HepG2 (cell line): ENCODE results near the gene TSPAN2. TPM values are rescaled to one million over a fixed set of nuclear protein-coding genes. Genes with fewer than 3 reads are reported as not detected.

ENCODE experiments used
- ATAC-seq: fragments of 200-7000 bp; cut with Tn5 transposase; 3 replicates; pipeline ENCODE4 v1.9.1; 2020; ENCODE audit warnings: mild to moderate bottlenecking, moderate library complexity
- BruUV-seq: library from RNA; stranded (reverse); fragments of 400-500 nt; replicated peaks from 2 replicates; lab custom pipeline; 2021; lab: Mats Ljungman, UMichigan
- CTCF ChIA-PET: fragments of 300-600 bp; formaldehyde crosslinking; extraction: SDS; loops from one replicate; lab custom pipeline; 2021; ENCODE audit warnings: low total read pairs, inconsistent platforms, low intra/inter-chr PET ratio; lab: Yijun Ruan, JAX
- POLR2A ChIA-PET: fragments of 350-600 bp; sonication (Branson Sonifier 250); formaldehyde crosslinking; loops from one replicate; lab custom pipeline; 2020; ENCODE audit warnings: antibody characterized with exemption, inconsistent platforms; lab: Yijun Ruan, JAX
- DNase-seq: peaks from one replicate; pipeline ENCODE4 v3.0.0-alpha.2; 2015; ENCODE audit warnings: low spot score
- FAIRE-seq: peaks from 3 replicates; lab custom pipeline; 2011; peaks lifted over from hg19 to GRCh38; lab: Jason Lieb, UNC
- H2AFZ ChIP-seq: one replicate; pipeline ENCODE4 v1.6.1; 2011; ENCODE audit warnings: low read length, inconsistent platforms
- H3K27ac ChIP-seq: fragments of 300-600 bp; 3 replicates; pipeline ENCODE4 v1.8.0; 2011; ENCODE audit warnings: mixed run types, mild to moderate bottlenecking, mixed read lengths, low read length, inconsistent platforms; ENCODE audit not compliant: insufficient read depth; ENCODE audit errors: extremely low read length
- H3K27me3 ChIP-seq, 2 experiments: fragments of 200-600 bp in 1 of 2; 2 replicates in 1 of 2; 3 replicates in 1 of 2; pipeline versions ENCODE4 v1.6.0 to v1.8.0; 2011; ENCODE audit warnings: low read length in 2 of 2, mild to moderate bottlenecking in 2 of 2, moderate library complexity in 2 of 2, inconsistent platforms in 1 of 2; ENCODE audit not compliant: insufficient read depth in 2 of 2, control insufficient read depth in 1 of 2
- H3K36me3 ChIP-seq, 2 experiments: fragments of 200-600 bp in 1 of 2; replicated peaks in 1 of 2; 2 replicates in 1 of 2; 3 replicates in 1 of 2; pipeline versions ENCODE4 v1.5.1 to v1.8.0; 2011; ENCODE audit warnings: low read length in 2 of 2, inconsistent platforms in 1 of 2; ENCODE audit not compliant: insufficient read depth in 2 of 2, control insufficient read depth in 1 of 2
- H3K4me1 ChIP-seq: 2 replicates; pipeline ENCODE4 v1.5.1; 2012; ENCODE audit warnings: low read length, inconsistent platforms; ENCODE audit not compliant: insufficient read depth
- H3K4me2 ChIP-seq: 2 replicates; pipeline ENCODE4 v1.6.0; 2011; ENCODE audit warnings: low read depth, low read length, inconsistent platforms
- H3K4me3 ChIP-seq, 3 experiments: fragments of 200-600 bp in 1 of 3; sonication (generic), shearing (Covaris generic) in 1 of 3; replicated peaks in 1 of 3; 2 replicates each; pipeline ENCODE4 v1.5.1; 2011 to 2016; ENCODE audit warnings: low read length in 3 of 3, inconsistent platforms in 2 of 3, low read depth in 2 of 3, mild to moderate bottlenecking in 2 of 3, control low read depth in 1 of 3, mixed read lengths in 1 of 3; ENCODE audit not compliant: insufficient read depth in 1 of 3
- H3K79me2 ChIP-seq: one replicate; pipeline ENCODE4 v1.6.1; 2011; ENCODE audit warnings: low read length, inconsistent platforms; ENCODE audit not compliant: insufficient read depth
- H3K9ac ChIP-seq: 2 replicates; pipeline ENCODE4 v1.6.0; 2011; ENCODE audit warnings: mild to moderate bottlenecking, low read depth, low read length, inconsistent platforms; ENCODE audit not compliant: insufficient read depth
- H3K9me3 ChIP-seq: 2 replicates; pipeline ENCODE4 v1.5.1; 2012; ENCODE audit warnings: mild to moderate bottlenecking, low read length
- H4K20me1 ChIP-seq: 2 replicates; pipeline ENCODE4 v1.6.0; 2011; ENCODE audit warnings: inconsistent platforms, mild to moderate bottlenecking, low read length, moderate library complexity; ENCODE audit not compliant: insufficient read depth
- AGO1 ChIP-seq: fragments of 200-400 bp; formaldehyde crosslinking; IDR thresholded peaks from 2 replicates; pipeline ENCODE4 v1.6.1; 2017; ENCODE audit warnings: mild to moderate bottlenecking, low read depth, low read length, moderate library complexity; ENCODE audit not compliant: poor library complexity, severe bottlenecking
- ATF2 ChIP-seq: sonication (generic); formaldehyde crosslinking; IDR thresholded peaks from 2 replicates; pipeline ENCODE4 v1.4.0; 2020; ENCODE audit warnings: missing genetic modification reagents
- FOXM1 ChIP-seq: sonication (generic); formaldehyde crosslinking; IDR thresholded peaks from 2 replicates; pipeline ENCODE4 v1.5.0; 2020; ENCODE audit warnings: missing genetic modification reagents
- JARID2 ChIP-seq: sonication (generic); formaldehyde crosslinking; IDR thresholded peaks from 2 replicates; pipeline ENCODE4 v1.8.1; 2023; ENCODE audit warnings: missing genetic modification reagents, inconsistent platforms; ENCODE audit not compliant: insufficient replicate concordance
- KAT2B ChIP-seq: fragments of 150-350 bp; IDR thresholded peaks from 2 replicates; pipeline ENCODE4 v1.6.1; 2014; ENCODE audit warnings: low read depth, low read length, borderline replicate concordance
- MAFK ChIP-seq, 2 experiments: IDR thresholded peaks in 1 of 2; conservative IDR thresholded peaks in 1 of 2; 2 replicates each; pipeline ENCODE4 v1.6.1; 2011; ENCODE audit warnings: improper control_type of control experiment in 2 of 2, low read length in 2 of 2
- NCOR1 ChIP-seq: fragments of 200-600 bp; sonication (generic); IDR thresholded peaks from 2 replicates; pipeline ENCODE4 v1.7.0; 2017; ENCODE audit warnings: antibody characterized with exemption, low read length, borderline replicate concordance
- NFATC3 ChIP-seq: sonication (generic); formaldehyde crosslinking; IDR thresholded peaks from 2 replicates; pipeline ENCODE4 v1.5.1; 2020; ENCODE audit warnings: mild to moderate bottlenecking, missing genetic modification reagents
- NFE2L2 ChIP-seq: fragments of 150-350 bp; IDR thresholded peaks from 2 replicates; pipeline ENCODE4 v1.6.1; 2014; ENCODE audit warnings: low read length
- PAF1 ChIP-seq: IDR thresholded peaks from 2 replicates; pipeline ENCODE4 v1.6.1; 2016; ENCODE audit warnings: missing genetic modification reagents, missing compliant biosample characterization
- PAWR ChIP-seq: sonication (generic); formaldehyde crosslinking; IDR thresholded peaks from 2 replicates; pipeline ENCODE4 v1.4.0; 2020; ENCODE audit warnings: missing genetic modification reagents, mild to moderate bottlenecking, borderline replicate concordance
- PRDM15 ChIP-seq: sonication (generic); formaldehyde crosslinking; IDR thresholded peaks from 2 replicates; pipeline ENCODE4 v1.4.0; 2020; ENCODE audit warnings: missing genetic modification reagents
- SP1 ChIP-seq, 2 experiments: fragments of 450-650 bp in 1 of 2; sonication (generic) in 1 of 2; formaldehyde crosslinking in 1 of 2; IDR thresholded peaks; 2 replicates each; pipeline versions ENCODE4 v1.4.0 to v1.6.1; 2016 to 2020; ENCODE audit warnings: missing genetic modification reagents in 1 of 2
- ZNF800 ChIP-seq: sonication (generic); formaldehyde crosslinking; IDR thresholded peaks from 2 replicates; pipeline ENCODE4 v1.4.0; 2020; ENCODE audit warnings: missing genetic modification reagents
- WGBS: methylation state at CpG from one replicate; pipeline ENCODE4 v1.1.6; 2017; ENCODE audit warnings: low lambda C conversion rate; 5-methylcytosine and 5-hydroxymethylcytosine counted together
- in situ Hi-C: cut with HindIII; loops from 2 replicates; pipeline ENCODE4 v1.10.0; 2017; ENCODE audit warnings: low pct_unique_long_range_greater_than_20kb; ENCODE audit not compliant: extremely low pct_ligation_motif_present
- intact Hi-C: fragments of 100-400 bp; cut with micrococcal nuclease; formaldehyde crosslinking; loops from one replicate; pipeline ENCODE4 v1.10.0; 2022; ENCODE audit not compliant: unreplicated experiment
- polyA plus RNA-seq, 8 experiments: library from polyadenylated mRNA; depleted of rRNA in 3 of 8; stranded (reverse) in 7 of 8; unstranded in 1 of 8; fragments of >200 nt; fragmentation: Illumina TruSeq in 4 of 8; extraction: Trizol in 4 of 8; gene quantifications; 2 replicates each; pipeline versions ENCODE4 v1.2.1 to v1.2.3, GENCODE V29; 2011 to 2016; ENCODE audit warnings: low read depth in 4 of 8, missing spikeins in 1 of 8, mixed read lengths in 1 of 8; ENCODE audit not compliant: insufficient read depth in 1 of 8
- total RNA-seq, 5 experiments: library from RNA; depleted of rRNA; stranded (reverse); fragments of >200 nt; fragmentation: Illumina TruSeq; extraction: Trizol; gene quantifications; 2 replicates each; pipeline ENCODE4 v1.2.3, GENCODE V29; 2016; ENCODE audit warnings: low read depth in 1 of 5

Gene TSPAN2
- total and polyA plus RNA-seq, 2 of the 13 experiments (the other 11 are each of a cell fraction or from before 2014, with no cell fraction given): not detected

GRCh38 chr1:115036814-115037507, 52.3 kb downstream of the TSPAN2 start (continued):
- TF ChIP-seq SP1 (IDR thresholded peaks at IDR 0.05) (no peak), SP1 (CRISPR knock-in tag; IDR thresholded peaks at IDR 0.05) (no peak)

GRCh38 chr1:115035652-115036051, 53.7 kb downstream of the TSPAN2 start:
- Histone ChIP-seq H3K27me3 (no peaks in the 10 kb centered on the region), H3K4me2 (no peak overlapping the region), H3K36me3 (no peaks in the 10 kb centered on the region), H3K27ac (no peak overlapping the region), H3K9me3 (no peaks in the 10 kb centered on the region), H3K79me2 (no peaks in the 10 kb centered on the region), H2AFZ (no peak overlapping the region), H3K9ac (no peak overlapping the region), H4K20me1 (no peaks in the 10 kb centered on the region), H3K4me3 (no peak overlapping the region), H3K4me1 (peaks cover 29% of the 10 kb centered on the region)
- 100% methylated on average over 1 of the region's 1 CpG for WGBS
- intact Hi-C loops (loop anchor here (10.0 kb wide), 1 partner anchor 251 kb away; the partner anchor contains the start of gene SIKE1), in situ Hi-C loops (no loop called here)
- BruUV-seq: no TSS peak
- ChIA-PET POLR2A (no interaction called here), CTCF (no interaction called here)
- DNase-seq: no peak
- no peak for FAIRE-seq
- no peak for ATAC-seq
- no peak for TF ChIP-seq ZNF800 (CRISPR knock-in tag)
- no peak for TF ChIP-seq PAWR
- TF ChIP-seq NFE2L2: no peak
- TF ChIP-seq NCOR1: no peak
- no peak for TF ChIP-seq FOXM1 (CRISPR knock-in tag)
- no peak for TF ChIP-seq AGO1
- TF ChIP-seq KAT2B: no peak
- TF ChIP-seq PRDM15 (CRISPR knock-in tag): no peak
- TF ChIP-seq ATF2 (CRISPR knock-in tag): no peak
- no peak for TF ChIP-seq NFATC3
- TF ChIP-seq MAFK (conservative IDR thresholded peaks at IDR 0.05 in 1 of 2, IDR thresholded peaks at IDR 0.05 in 1 of 2; ENCODE audit: low read length in 2 of 2): no peak
- no peak for TF ChIP-seq JARID2 (CRISPR knock-in tag)
- TF ChIP-seq PAF1: no peak
